Activated T-cell treated with anti-CD3 and anti-CD28 coated beads, Interleukin-2, amount 50 U/mL, for 72 hours (primary cell): ENCODE data around the gene KRT72. TPM values are rescaled to one million over a fixed set of nuclear protein-coding genes. Genes with fewer than 3 reads are reported as not detected.

Source experiments
- ATAC-seq, 2 donors: fragments of 150-1000 bp; cut with Tn5 transposase; replicated peaks in 1 of 2; 2 replicates each; pipeline ENCODE4 v1.10.0; 2021; ENCODE audit warnings: moderate library complexity in 2 of 2, mild to moderate bottlenecking in 1 of 2
- DNase-seq, 2 donors: peaks; one replicate each; pipeline ENCODE4 v3.0.0; 2021 to 2022; ENCODE audit warnings: mixed read lengths in 1 of 2
- H3K27ac Mint-ChIP-seq: one replicate; pipeline ENCODE4 v1.8.0; 2022; ENCODE audit warnings: mild to moderate bottlenecking, moderate library complexity, mixed read lengths
- H3K27me3 Mint-ChIP-seq: one replicate; pipeline ENCODE4 v1.8.0; 2022; ENCODE audit warnings: low read depth, mixed read lengths
- H3K36me3 Mint-ChIP-seq, 2 donors: one replicate each; pipeline ENCODE4 v1.8.0; 2022; ENCODE audit warnings: mixed read lengths in 2 of 2, mild to moderate bottlenecking in 1 of 2; ENCODE audit not compliant: insufficient read depth in 2 of 2
- H3K4me1 Mint-ChIP-seq: one replicate; pipeline ENCODE4 v1.8.0; 2022; ENCODE audit warnings: low read depth, mixed read lengths
- H3K4me3 Mint-ChIP-seq, 2 donors: one replicate each; pipeline ENCODE4 v1.8.0; 2022; ENCODE audit warnings: mild to moderate bottlenecking in 2 of 2, mixed read lengths in 2 of 2, moderate library complexity in 2 of 2
- H3K9me3 Mint-ChIP-seq, 2 donors: one replicate each; pipeline ENCODE4 v1.8.0; 2022; ENCODE audit warnings: mixed read lengths in 2 of 2
- total RNA-seq, 2 donors: library from RNA; stranded (reverse); gene quantifications; one replicate each; pipeline ENCODE4 v1.2.3, GENCODE V29; 2022

Gene KRT72
- total RNA-seq, 2 donors from 2014 or later, result 0.31 to 2.3 TPM

DNA sequence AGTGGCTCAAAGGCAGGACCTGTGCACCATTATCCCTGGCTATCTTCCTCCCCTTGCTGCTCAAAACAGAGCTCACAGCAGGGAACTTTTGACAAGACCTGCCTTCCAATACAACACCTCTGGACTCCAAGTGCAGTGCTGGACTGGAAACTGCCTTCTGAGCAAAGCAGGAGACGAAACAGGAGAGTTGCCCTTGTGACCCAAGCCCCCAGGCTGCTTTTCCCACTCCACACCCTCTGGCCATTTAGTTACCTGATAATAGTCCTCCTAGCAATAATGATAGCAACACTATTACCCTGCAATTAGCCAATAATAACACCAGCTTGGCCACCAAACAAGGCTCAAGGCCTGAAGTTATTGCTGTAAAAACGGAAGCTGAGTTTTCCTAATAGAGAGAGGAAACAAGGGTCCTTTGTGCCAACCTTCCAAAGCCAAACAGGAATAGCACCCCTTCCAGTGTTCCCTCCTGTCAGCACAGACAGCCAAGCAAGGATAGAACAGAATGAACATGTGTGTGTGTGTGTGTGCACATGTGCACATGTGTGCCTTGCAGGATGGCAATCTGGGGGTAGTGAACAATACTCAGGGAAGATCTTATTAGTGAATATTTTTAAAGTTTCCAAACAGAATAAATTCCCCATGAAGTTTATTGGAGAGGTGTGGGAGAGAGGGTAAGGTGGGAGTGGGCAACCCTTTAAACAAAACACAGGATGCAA lies 26.3 kb upstream of the KRT72 start:
- H3K27me3 Mint-ChIP-seq, result no peaks in the 10 kb centered on the region
- H3K36me3 Mint-ChIP-seq, result no peaks in the 10 kb centered on the region
- no peaks in the 10 kb centered on the region for H3K9me3 Mint-ChIP-seq
- H3K4me1 Mint-ChIP-seq, result peaks cover 40% of the 10 kb centered on the region
- H3K4me3 Mint-ChIP-seq, result no peak overlapping the region
- H3K27ac Mint-ChIP-seq, result no peak overlapping the region
- ATAC-seq (no peak), DNase-seq (no peak)

DNA sequence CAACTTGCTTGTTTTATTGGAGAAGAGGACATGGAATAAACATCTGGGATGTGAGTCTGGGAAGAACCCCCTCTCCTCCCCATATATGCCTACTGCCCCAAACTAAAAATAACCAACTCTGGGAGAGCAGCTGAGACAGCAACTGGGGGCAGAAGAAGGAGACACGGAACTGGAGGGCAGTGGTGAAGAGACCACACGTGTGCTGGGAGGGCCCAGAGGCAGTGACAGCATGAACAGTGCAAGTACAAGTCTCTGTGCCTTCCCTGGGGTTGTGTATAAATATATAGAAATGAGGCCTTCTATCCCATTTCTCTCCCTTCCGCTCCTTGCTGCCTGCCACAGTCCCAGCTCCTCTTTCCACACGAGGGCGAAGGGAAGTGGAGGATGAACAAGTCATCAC lies 21.1 kb upstream of the KRT72 start:
- H3K27ac Mint-ChIP-seq, result no peak overlapping the region
- H3K9me3 Mint-ChIP-seq, result no peaks in the 10 kb centered on the region
- H3K4me3 Mint-ChIP-seq, result no peak overlapping the region
- no peaks in the 10 kb centered on the region for H3K36me3 Mint-ChIP-seq
- no peak for ATAC-seq
- H3K27me3 Mint-ChIP-seq, result no peaks in the 10 kb centered on the region
- DNase-seq, result no peak
- peaks cover 23% of the 10 kb centered on the region for H3K4me1 Mint-ChIP-seq

DNA sequence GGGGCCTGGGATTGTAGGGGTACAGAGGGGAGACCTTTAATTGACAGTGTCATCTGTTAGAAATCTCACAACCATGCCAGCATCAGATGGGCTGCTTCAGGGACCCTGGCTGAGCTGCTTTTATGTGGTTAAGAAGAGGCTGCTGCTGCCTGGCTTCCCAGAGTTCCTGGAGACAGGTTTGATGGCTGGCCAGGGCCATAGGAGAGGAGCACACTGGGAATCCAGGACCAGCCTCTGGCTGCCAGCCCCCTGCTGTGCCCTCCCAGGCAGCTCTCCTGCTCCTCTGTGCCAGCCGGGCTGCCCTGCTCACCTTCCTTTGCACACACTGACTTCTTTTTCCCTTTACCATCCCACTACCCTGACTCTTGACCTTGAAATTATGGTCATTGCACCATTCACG lies 17.6 kb upstream of the KRT72 start:
- Mint-ChIP-seq H3K36me3 (no peaks in the 10 kb centered on the region), H3K27ac (no peak overlapping the region), H3K27me3 (no peaks in the 10 kb centered on the region), H3K9me3 (no peaks in the 10 kb centered on the region), H3K4me1 (peaks cover 48% of the 10 kb centered on the region), H3K4me3 (no peak overlapping the region)
- ATAC-seq (no peak), DNase-seq (no peak)

DNA sequence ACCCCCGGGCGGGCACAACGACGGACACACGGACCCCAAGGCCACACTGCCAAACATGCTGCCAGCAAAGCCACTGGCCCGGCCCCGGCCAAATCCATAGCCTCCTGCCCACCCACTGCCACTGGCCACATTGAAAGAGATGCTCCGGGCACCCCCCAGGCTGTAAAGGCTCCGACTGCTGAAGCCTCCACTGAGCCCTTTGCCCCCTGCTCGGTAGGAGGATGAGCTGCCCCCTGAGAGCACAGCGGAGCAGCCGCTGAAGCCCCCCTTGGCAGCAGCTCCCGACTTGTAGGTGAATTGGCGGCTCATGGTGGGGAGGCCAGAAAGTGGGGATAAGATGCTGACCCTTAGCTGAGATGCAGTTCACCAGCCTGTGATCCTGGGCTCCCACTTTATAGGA lies 17.0 kb upstream of the KRT72 start, which contains the start of gene KRT73:
Gene KRT73 (minus strand): TSS at position 344 of the 400 bp plus-strand sequence. CDS start 35 bp downstream, at position 309.
- Mint-ChIP-seq H3K36me3 (no peaks in the 10 kb centered on the region), H3K27ac (no peak within 1 kb of the TSS), H3K9me3 (no peaks in the 10 kb centered on the region), H3K27me3 (no peaks in the 10 kb centered on the region), H3K4me1 (peaks cover 55% of the 10 kb centered on the region), H3K4me3 (no peak within 1 kb of the TSS)
- DNase-seq (no peak), ATAC-seq (no peak)

DNA sequence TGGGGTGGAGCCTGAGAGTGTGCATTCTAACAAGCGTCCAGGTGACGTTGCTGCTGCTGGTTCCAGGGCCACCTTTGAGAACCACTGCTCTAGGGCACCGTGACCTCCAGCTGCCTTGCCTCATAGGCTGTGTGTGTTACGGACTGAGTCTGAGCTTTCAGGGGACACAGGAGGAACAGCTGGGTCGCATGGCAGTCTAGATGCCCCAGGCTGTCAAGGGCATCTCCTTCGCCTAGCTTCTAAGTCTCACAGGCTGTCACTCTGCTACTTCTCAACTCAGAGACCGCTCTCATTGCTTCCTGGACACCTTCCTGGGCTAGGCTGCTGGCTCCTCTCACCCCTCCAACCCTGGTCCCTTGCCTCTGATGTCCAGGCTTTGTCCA lies 16.1 kb upstream of the KRT72 start:
- H3K9me3 Mint-ChIP-seq, result no peaks in the 10 kb centered on the region
- H3K4me3 Mint-ChIP-seq, result no peak overlapping the region
- no peaks in the 10 kb centered on the region for H3K36me3 Mint-ChIP-seq
- H3K27me3 Mint-ChIP-seq, result no peaks in the 10 kb centered on the region
- peaks cover 62% of the 10 kb centered on the region for H3K4me1 Mint-ChIP-seq
- H3K27ac Mint-ChIP-seq, result no peak overlapping the region
- ATAC-seq (no peak), DNase-seq (no peak)

DNA sequence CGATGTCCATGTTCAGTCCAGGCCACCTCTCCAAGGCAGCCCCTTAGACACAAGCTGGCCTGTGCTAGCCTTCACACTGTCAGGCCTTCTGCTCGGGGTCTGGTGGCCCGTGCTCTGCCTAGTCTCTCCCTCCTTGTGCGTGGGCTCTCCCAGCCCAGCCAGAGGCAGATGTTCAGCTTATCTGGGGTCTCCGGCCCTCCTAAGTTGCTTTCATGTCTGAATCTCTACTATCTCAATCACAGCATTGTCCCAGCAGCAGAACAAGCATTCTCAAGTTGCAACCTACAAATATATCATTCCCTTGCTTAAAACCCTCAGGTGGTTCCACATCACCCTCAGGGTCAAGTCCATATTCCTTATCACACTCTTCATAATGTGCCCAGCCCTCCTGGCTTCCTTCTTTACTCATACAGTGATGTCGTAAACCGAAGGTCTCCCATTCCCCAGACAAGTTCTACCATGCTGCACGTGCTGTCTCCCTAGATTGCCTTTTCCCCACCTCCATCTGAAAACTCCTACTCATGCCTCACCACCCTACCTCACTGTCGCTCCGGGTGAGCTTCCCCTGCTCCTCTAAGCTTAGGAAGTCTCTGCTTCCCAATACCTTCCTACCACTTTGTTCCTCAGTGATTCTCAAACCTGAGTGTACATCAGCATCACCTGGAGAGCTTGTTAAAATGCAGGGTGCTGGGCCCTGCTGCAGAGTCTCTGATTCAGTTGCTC lies 15.6 kb upstream of the KRT72 start:
- no peaks in the 10 kb centered on the region for H3K27me3 Mint-ChIP-seq
- no peak for ATAC-seq
- no peak for DNase-seq
- no peaks in the 10 kb centered on the region for H3K36me3 Mint-ChIP-seq
- no peak overlapping the region for H3K4me3 Mint-ChIP-seq
- H3K27ac Mint-ChIP-seq, result no peak overlapping the region
- H3K4me1 Mint-ChIP-seq, result peaks cover 64% of the 10 kb centered on the region
- H3K9me3 Mint-ChIP-seq, result no peaks in the 10 kb centered on the region

DNA sequence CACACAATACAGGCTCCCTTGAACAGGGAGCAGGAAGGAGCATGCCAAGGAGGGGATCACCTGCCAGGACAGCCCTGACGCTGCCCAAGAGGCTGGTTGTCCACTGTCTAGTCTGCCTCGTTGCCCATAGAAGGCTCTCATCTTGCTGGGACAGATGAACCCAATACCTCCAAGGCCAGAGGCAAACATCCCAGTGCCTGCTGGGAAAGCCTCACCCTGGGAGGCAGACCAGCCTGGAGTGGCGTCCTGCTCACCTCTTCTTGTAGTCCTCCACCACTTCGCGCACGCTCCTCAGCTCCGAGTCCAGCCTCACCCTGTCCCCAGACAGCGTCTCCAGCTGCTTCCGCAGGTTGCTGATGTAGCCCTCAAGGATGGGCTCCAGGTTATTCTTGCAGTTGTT lies 14.6 kb upstream of the KRT72 start:
- Mint-ChIP-seq H3K36me3 (no peaks in the 10 kb centered on the region), H3K4me3 (no peak overlapping the region), H3K4me1 (peaks cover 63% of the 10 kb centered on the region), H3K27me3 (no peaks in the 10 kb centered on the region), H3K9me3 (no peaks in the 10 kb centered on the region), H3K27ac (no peak overlapping the region)
- DNase-seq (no peak), ATAC-seq (no peak)

DNA sequence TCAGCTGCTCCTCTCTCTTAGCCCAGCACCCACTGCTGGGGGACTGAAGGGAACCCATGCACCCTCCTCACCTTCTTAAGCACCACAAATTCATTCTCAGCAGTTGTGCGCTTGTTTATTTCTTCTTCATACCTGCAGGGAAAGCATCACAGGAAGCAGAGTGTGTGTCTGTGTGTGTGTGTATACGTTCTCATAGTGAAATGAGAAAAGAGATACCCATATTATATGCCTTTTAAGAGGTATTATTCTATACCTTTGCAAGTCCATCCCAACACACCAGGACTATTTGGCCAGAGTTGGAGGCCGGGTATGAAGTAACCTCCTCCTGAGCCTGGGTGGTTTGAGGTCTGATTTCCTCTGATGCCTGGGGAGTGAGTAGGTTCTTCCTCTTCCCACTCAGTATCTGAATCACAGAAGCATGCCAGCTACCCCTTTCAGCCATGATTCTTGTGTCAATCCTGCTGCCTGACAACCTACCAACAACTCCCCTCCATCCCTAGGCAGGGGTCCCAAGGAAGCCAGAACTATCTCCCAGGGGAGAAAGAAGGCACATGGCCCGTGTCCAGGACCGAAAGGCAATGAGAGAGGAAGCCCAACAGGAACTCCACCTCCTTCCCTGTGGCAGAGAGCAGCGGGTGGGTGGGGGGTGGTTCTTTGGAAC lies 14.1 kb upstream of the KRT72 start:
- no peak overlapping the region for H3K27ac Mint-ChIP-seq
- H3K4me1 Mint-ChIP-seq, result peaks cover 64% of the 10 kb centered on the region
- no peaks in the 10 kb centered on the region for H3K36me3 Mint-ChIP-seq
- H3K4me3 Mint-ChIP-seq, result peak overlapping the region; percentile 20 to 50
- no peaks in the 10 kb centered on the region for H3K27me3 Mint-ChIP-seq
- ATAC-seq (peak; percentile 84), DNase-seq (peak; percentile 36 to 40)
- H3K9me3 Mint-ChIP-seq, result no peaks in the 10 kb centered on the region

DNA sequence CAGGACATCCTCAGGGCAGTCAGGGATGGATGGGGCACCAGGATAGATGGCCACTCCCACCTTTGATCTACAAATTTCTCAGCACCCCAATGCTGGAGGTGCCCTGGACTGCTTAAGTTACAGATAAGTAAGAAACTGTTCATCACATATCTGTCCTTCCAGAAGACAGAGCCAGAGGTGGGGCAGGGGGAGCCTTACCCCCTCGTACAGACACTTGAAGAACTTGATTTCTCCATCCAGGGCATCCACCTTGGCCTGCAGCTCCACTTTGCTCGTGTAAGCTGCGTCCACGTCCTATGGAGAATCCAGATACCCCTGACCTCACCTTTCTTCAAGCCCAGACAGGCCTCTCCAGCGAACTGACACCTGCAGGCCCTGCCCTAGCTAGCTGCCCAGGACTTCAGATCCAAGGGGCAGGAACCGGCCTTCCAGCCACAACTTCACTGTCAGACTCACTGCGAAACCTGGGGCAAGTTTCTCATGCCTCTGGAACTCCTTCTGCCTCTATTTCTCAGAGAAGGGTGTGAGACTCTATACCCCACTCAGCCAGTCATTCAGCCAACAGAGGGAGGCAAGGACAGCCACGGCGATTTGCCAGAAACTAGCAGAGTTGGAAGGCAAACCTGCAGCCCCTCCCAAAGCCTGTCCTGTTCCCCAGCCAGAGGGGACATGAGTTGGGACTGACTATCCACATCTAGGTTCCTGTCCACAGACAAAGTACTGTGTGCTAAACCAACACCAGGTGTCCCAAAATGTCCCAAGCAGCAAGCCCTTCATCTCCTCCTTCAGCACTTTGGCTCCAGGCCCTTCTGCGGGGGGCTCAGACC lies 13.3 kb upstream of the KRT72 start:
- no peak overlapping the region for H3K4me3 Mint-ChIP-seq
- H3K27me3 Mint-ChIP-seq, result no peaks in the 10 kb centered on the region
- ATAC-seq (no peak), DNase-seq (no peak)
- no peak overlapping the region for H3K27ac Mint-ChIP-seq
- peaks cover 71% of the 10 kb centered on the region for H3K4me1 Mint-ChIP-seq
- no peaks in the 10 kb centered on the region for H3K9me3 Mint-ChIP-seq
- H3K36me3 Mint-ChIP-seq, result no peaks in the 10 kb centered on the region

DNA sequence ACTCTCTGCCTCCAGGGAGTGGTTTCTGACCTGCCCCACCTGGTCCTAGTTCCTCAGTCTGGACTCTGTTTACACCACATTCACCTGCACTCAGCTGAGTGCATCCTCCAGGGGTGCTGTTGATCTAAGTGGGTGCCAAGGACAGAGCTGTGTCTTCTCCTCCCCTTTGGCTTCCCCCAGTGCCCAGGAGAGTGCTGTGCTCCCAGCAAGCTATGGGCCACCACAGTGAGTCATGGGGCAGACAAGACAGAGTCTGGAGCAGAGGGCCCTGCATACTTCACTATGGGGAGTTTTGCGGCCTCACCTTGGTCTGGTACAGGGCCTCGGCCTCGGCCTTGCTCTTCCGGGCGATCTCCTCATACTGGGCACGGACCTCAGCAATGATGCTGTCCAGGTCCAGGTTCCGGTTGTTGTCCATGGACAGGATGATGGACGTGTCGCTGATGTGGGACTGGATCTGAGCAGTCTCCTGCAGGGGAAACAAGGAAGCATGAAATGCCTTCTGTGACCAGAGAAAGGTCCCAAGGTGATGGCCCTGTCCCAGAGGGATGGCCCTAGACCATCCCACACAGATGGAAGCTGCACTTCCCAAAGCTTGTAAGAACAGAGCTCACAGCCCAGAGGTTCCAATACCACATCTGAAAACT lies 12.2 kb upstream of the KRT72 start:
- H3K4me1 Mint-ChIP-seq, result peaks cover 82% of the 10 kb centered on the region

DNA sequence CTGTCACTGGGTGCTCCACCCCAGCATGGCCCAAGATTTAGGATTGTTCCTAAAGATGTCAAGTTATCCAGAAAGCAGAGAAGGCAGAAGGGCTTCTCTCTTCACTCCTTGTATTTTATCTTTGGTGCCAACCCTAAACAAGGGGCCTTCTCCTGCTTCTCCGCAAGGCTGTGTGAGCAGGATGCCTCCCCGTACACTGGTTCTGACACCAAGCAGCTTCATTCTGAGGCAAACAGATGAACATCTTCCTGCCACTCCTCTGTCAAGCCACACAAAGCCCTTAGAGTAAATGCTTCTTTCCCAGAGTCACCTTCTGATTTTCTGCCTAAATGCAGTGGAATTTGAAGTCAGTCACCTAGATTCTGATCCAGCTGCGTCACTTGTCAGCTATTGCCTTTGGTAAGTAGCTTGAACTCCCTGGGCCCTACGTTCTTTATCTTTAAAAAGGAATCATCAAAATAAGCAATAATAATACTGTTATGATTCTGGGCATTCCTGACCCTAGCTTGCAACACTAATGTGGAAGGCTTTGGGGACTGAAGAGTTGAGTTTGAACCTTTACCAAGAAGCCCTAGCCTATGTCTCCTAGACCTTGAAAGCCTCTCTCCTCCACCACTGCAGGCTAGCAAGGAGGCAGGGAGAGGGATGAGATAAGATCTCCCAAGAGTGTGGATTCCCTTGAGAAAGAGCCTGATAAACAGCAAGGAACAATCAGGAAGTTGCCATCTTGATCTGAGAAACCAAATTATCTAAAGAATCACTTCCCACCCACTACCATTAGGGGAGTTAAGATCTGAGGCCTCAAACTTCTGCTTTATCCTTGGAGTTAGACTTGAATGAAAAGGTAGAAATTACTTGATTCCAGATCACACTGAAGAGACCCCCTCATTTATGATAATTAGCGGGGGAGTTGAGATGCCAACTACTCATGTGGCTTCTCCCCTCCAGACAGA lies 11.4 kb upstream of the KRT72 start:
- no peak overlapping the region for H3K27ac Mint-ChIP-seq
- H3K27me3 Mint-ChIP-seq, result no peaks in the 10 kb centered on the region
- no peaks in the 10 kb centered on the region for H3K36me3 Mint-ChIP-seq
- no peaks in the 10 kb centered on the region for H3K9me3 Mint-ChIP-seq
- ATAC-seq (no peak), DNase-seq (no peak)
- peaks cover 86% of the 10 kb centered on the region for H3K4me1 Mint-ChIP-seq
- no peak overlapping the region for H3K4me3 Mint-ChIP-seq

More for the DNA sequence above, 12.2 kb upstream of the KRT72 start:
- no peaks in the 10 kb centered on the region for H3K36me3 Mint-ChIP-seq
- no peak overlapping the region for H3K27ac Mint-ChIP-seq
- DNase-seq, result no peak
- H3K27me3 Mint-ChIP-seq, result no peaks in the 10 kb centered on the region
- peak in 1 of 2 donors; percentile 21 for ATAC-seq
- no peak overlapping the region for H3K4me3 Mint-ChIP-seq
- H3K9me3 Mint-ChIP-seq, result no peaks in the 10 kb centered on the region

DNA sequence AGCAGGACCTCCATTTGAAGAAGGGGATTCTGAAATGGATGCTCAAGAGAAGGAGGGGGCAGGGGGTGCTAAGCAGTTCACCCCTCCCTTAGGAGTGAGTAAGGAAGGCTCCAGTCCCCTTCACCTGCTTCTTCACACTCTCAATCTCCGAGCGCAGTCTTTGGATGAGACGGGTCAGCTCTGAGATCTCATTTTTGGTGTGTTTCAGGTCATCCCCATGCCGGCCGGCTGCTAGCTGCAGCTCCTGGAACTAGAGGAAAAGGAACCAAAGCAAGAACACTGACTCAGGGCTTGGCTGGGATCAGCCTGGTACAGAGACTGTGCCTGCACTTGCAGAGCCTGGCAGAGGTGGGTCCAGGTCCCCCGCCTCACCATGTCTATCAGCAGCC lies 9.8 kb upstream of the KRT72 start:
- H3K27ac Mint-ChIP-seq, result no peak overlapping the region
- no peak for ATAC-seq
- H3K36me3 Mint-ChIP-seq, result no peaks in the 10 kb centered on the region
- H3K27me3 Mint-ChIP-seq, result no peaks in the 10 kb centered on the region
- peak overlapping the region in 1 of 2 donors; percentile 4 for H3K4me3 Mint-ChIP-seq
- no peaks in the 10 kb centered on the region for H3K9me3 Mint-ChIP-seq
- no peak for DNase-seq
- peaks cover 86% of the 10 kb centered on the region for H3K4me1 Mint-ChIP-seq
